GM21528 (cell line): Measurements from ENCODE around the gene FUT6.
"Not testable (repeated sequence)": the region's sequence is repeated elsewhere in the genome, so short reads cannot be mapped to it uniquely, and the experiment has no call there.

Source experiments
- ATAC-seq: cut with Tn5 transposase; IDR thresholded peaks from one replicate; pipeline ENCODE4 v1.9.1; 2021; ENCODE audit warnings: mild to moderate bottlenecking, moderate library complexity; ENCODE audit not compliant: unreplicated experiment, low FRiP score

FUT6 gene, protein sequence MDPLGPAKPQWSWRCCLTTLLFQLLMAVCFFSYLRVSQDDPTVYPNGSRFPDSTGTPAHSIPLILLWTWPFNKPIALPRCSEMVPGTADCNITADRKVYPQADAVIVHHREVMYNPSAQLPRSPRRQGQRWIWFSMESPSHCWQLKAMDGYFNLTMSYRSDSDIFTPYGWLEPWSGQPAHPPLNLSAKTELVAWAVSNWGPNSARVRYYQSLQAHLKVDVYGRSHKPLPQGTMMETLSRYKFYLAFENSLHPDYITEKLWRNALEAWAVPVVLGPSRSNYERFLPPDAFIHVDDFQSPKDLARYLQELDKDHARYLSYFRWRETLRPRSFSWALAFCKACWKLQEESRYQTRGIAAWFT

DNA sequence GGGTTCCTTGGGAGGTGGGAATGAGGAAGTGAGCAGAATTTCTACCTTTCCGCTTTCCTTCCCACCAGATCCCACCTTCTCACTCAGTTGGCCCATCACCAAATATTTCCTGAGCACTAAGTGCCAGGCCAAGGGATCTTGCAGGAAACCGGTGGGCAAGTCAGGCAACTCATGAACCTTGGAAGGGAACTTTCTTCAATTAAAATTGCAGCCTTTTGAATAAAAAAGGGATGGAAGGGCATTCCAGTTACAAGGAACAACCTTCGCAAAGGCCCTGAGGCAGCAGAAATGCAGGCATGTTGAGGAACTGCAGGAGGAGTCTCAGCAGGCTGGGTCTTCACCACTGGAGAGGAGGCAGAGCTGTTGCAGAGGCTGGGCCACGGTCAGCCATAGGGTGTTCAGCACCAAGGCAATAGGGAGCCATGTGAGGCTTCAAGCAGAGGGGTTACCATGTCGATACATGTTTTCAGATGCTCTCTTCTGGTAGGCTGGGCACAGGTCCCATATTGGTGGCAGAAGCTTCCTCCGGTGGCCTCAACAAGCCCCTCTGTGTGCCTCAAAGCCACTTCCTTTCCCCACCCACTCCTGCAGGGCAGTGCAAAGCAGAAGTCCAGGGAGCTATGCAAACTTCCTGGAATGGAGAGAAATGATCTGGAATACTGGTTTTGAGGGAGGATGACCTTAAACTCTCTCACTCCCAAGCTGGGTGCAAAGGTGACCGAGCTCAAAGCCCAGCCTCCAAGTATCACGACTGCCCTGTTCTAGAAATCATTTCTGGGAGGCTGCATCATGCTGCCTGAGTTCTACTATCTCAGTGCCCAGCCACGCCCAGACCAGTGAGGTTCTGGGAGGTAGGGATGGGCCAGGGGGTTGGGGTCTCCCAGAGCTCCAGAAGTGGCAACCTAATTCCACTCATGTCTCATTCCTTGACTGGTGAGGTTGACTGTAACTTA, at the start of gene FUT6:
TSS of gene FUT6 (minus strand) at position 638 of the 953 bp plus-strand sequence. CDS start 7,135 bp downstream, outside the sequence.
- ATAC-seq = no peak

DNA sequence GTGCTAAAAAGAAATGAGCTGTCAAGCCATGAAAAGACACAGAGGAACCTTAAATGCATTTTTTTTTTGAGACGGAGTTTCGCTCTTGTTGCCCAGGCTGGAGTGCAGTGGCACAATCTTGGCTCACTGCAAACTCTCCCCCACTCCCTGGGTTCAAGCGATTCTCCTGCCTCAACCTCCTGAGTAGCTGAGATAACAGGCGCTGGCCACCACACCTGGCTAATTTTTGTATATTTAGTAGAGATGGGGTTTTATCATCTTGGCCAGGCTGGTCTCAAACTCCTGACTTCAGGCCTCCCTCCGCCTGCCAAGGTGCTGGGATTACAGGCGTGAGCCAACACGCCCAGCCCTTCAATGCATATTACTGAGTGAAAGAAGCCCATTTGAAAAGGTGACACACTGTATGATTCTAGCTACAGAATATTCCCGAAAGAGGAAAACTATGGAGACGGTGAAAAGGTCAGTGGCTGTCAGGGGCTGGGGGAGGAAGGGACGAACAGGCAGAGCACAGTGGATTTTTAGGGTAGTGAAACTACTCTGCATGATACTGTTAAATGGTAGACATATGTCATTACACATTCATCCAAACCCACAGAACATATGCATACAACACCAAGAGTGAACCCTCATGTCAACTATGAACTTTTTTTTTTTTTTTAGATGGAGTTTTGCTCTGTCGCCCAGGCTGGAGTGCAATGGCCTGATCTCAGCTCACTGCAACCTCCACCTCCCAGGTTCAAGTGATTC, 44.7 kb upstream of the FUT6 start:
- not testable (repeated sequence) for ATAC-seq

GRCh38 chr19:5883157-5883873, 43.8 kb upstream of the FUT6 start:
- ATAC-seq = not testable (repeated sequence)

DNA sequence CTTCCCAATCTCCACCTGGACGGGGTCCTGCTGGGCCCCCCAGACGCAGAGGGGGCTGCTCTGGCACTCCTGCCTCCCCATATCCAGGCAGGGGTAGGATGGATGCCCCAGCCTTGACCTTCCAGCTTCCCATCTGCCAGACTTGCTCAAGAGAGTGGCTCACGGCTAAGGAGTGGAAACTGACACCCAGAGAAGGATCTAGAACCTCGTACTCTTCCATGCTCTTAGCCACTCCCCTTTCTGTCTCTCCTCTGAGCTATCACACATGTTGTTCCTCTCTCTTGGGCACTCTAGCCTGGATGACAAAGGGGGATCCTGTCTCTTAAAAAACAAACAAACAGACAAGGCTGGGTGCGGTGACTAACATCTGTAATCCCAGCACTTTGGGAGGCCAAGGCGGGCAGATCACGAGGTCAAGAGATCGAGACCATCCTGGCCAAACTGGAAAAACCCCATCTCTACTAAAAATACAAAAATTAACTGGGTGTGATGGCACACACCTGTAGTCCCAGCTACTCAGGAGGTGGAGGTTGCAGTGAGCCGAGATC, 43.0 kb upstream of the FUT6 start:
- ATAC-seq = no peak

GRCh38 chr19:5881543-5882299, 42.2 kb upstream of the FUT6 start:
- ATAC-seq = no peak

GRCh38 chr19:5880604-5881078, 41.1 kb upstream of the FUT6 start:
- ATAC-seq = no peak

GRCh38 chr19:5880196-5880595, 40.7 kb upstream of the FUT6 start:
- no peak for ATAC-seq

DNA sequence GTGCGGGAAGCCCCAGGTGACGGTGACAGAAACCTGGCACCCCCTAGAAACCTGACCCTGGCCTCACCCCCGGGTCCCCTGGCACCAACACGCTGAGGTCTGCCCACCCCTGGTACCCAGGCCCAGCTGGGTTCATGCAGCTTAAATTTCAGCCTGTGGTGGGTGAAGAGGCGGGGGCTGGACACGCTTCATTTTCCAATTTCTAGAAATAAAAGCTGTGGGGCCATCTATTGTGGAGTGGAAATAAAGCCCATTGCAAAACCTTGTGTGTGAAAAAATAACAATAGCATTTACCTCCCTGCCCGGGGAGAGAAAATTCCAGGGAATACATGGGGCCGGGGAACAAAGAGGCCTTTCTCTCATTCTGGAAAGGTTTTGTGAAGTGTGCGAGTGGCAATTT, 38.4 kb upstream of the FUT6 start:
- no peak for ATAC-seq

GRCh38 chr19:5877427-5877826, 37.9 kb upstream of the FUT6 start:
- ATAC-seq = no peak

GRCh38 chr19:5874496-5874895, 35.0 kb upstream of the FUT6 start:
- not testable (repeated sequence) for ATAC-seq

DNA sequence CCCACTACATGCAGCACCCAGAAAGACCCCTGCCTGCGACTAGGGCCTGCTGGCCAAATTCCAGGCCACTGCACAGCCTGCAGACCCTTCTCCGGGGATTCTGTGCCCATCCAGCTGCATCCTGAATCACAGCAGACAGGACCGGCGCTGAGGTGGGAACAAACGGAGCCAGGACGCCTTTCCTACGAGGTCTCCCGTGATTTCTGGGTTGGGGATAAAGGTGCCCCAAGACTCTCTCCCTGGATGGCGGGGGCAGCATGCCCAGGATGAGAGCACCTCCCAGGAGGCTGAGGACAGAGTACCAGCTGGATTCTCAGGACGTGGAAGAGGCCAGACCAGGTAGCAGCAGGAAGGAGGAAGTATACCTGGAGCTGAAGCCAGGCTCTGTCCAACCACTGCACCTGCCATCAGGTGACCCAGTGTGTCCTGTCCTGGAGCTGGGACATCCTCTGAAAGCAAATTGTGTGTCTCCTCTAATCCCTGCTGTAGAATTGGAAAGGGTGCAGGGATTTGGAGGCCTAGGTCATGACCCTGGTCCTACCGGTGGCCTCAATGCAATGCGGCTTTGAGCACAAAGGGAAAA, 34.2 kb upstream of the FUT6 start:
- no peak for ATAC-seq

DNA sequence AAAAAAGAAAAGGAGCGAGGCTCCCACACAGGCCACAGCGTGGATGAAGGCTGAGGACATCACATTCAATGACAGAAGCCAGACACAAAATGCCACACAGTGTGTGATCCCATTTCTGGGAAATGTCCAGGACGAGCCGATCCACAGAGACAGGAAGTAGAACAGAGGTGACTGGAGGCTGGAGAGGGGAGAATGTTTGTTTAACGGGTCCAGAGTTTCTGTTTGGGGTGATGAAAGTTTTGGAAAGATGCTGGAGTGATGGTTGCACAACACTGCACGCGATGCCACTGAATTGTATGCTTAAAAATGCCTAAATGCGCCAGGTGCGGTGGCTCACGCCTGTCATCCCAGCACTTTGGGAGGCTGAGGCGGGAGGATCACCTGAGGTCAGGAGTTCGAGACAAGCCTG, 31.5 kb upstream of the FUT6 start:
- ATAC-seq = no peak

- ATAC-seq = no peak
Observed at GRCh38 chr19:5867201-5868136, 28.0 kb upstream of the FUT6 start.

DNA sequence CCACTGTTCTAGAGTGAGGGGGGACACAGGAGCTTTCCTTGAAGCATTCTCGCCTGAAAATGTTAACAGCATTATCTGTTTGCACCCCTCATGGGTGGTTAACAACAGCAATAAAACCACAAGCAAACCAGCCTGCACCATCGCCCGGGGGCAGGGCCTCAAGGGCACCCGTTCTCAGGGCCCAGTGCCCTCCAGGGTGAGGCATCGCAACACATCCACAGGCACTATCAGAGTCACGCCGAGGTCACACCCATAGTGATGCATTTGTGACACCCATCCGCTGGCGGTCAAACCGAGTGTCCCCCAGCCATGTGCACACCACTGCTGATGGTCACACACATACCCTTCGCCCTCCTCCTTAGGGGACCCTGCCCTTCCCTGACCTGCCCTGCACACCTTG, 26.3 kb upstream of the FUT6 start:
- ATAC-seq = no peak

- ATAC-seq = no peak
Observed at GRCh38 chr19:5864725-5865486, 25.4 kb upstream of the FUT6 start.

GRCh38 chr19:5864013-5864720, 24.7 kb upstream of the FUT6 start:
- no peak for ATAC-seq
